MM.1S (cell line): ENCODE measurements around the gene AGR3.

Source experiments
- DNase-seq: peaks from one replicate; pipeline ENCODE4 v3.0.0-alpha.2; 2015
- H2AFZ ChIP-seq: fragments of 300-600 bp; sonication (generic); 2 replicates; pipeline ENCODE4 v1.6.0; 2016; ENCODE audit warnings: antibody characterized with exemption, low read length
- H3F3A ChIP-seq: fragments of 300-600 bp; sonication (generic); 2 replicates; pipeline ENCODE4 v1.6.1; 2016; ENCODE audit warnings: mild to moderate bottlenecking, antibody characterized with exemption, low read length, moderate library complexity, mixed read lengths; ENCODE audit not compliant: insufficient read depth
- H3K27ac ChIP-seq: fragments of 300-600 bp; sonication (generic); 2 replicates; pipeline ENCODE4 v1.5.1; 2016; ENCODE audit warnings: mild to moderate bottlenecking, low read length
- H3K27me3 ChIP-seq: fragments of 300-600 bp; sonication (generic); replicated peaks from 2 replicates; pipeline ENCODE4 v1.6.0; 2016; ENCODE audit warnings: low read length; ENCODE audit not compliant: insufficient read depth
- H3K36me3 ChIP-seq: fragments of 300-600 bp; sonication (generic); replicated peaks from 2 replicates; pipeline ENCODE4 v1.6.1; 2016; ENCODE audit warnings: mild to moderate bottlenecking, low read length, mixed read lengths; ENCODE audit not compliant: insufficient read depth
- H3K4me1 ChIP-seq: fragments of 300-600 bp; sonication (generic); 2 replicates; pipeline ENCODE4 v1.6.1; 2016; ENCODE audit warnings: low read length, mixed read lengths
- H3K4me2 ChIP-seq: fragments of 300-600 bp; sonication (generic); 2 replicates; pipeline ENCODE4 v1.6.0; 2016; ENCODE audit warnings: low read depth, low read length
- H3K4me3 ChIP-seq: fragments of 300-600 bp; sonication (generic); 2 replicates; pipeline ENCODE4 v1.5.1; 2016; ENCODE audit warnings: low read length, mixed read lengths
- H3K79me2 ChIP-seq: fragments of 300-600 bp; sonication (generic); 2 replicates; pipeline ENCODE4 v1.6.1; 2016; ENCODE audit warnings: mixed run types, low read length, mixed read lengths
- H3K9ac ChIP-seq: fragments of 300-600 bp; sonication (generic); 2 replicates; pipeline ENCODE4 v1.6.1; 2016; ENCODE audit warnings: low read length, mixed read lengths
- H3K9me2 ChIP-seq: fragments of 300-600 bp; sonication (generic); replicated peaks from 2 replicates; pipeline ENCODE4 v1.6.1; 2016; ENCODE audit warnings: mild to moderate bottlenecking, low read length, mixed read lengths; ENCODE audit not compliant: insufficient read depth
- H3K9me3 ChIP-seq: fragments of 300-600 bp; sonication (generic); replicated peaks from 2 replicates; pipeline ENCODE4 v1.6.1; 2016; ENCODE audit warnings: mild to moderate bottlenecking, low read length, mixed read lengths; ENCODE audit not compliant: insufficient read depth
- H4K20me1 ChIP-seq: fragments of 300-600 bp; sonication (generic); 2 replicates; pipeline ENCODE4 v1.6.1; 2016; ENCODE audit warnings: mild to moderate bottlenecking, low read length, moderate library complexity, mixed read lengths; ENCODE audit not compliant: insufficient read depth
- CTCF ChIP-seq: fragments of 300-600 bp; sonication (generic); IDR thresholded peaks from 2 replicates; pipeline ENCODE4 v1.5.1; 2016; ENCODE audit warnings: antibody characterized with exemption, low read length, mixed read lengths
- EZH2 ChIP-seq: fragments of 300-600 bp; sonication (generic); optimal IDR thresholded peaks from 2 replicates; pipeline ENCODE3; 2017; ENCODE audit warnings: low read depth, mild to moderate bottlenecking, antibody characterized with exemption, low read length, mixed read lengths
- EZH2phosphoT487 ChIP-seq: fragments of 300-600 bp; sonication (generic); IDR thresholded peaks from 2 replicates; pipeline ENCODE4 v1.6.1; 2018; ENCODE audit warnings: antibody characterized with exemption, low read length

The AGR3 gene

GRCh38 chr7:16826060-16826459 lies 55.7 kb downstream of the AGR3 start:
- TF ChIP-seq CTCF (no peak), EZH2phosphoT487 (no peak), EZH2 (no peak)
- Histone ChIP-seq H3K27me3 (no peaks in the 10 kb centered on the region), H3F3A (no peaks in the 10 kb centered on the region), H4K20me1 (no peaks in the 10 kb centered on the region), H3K79me2 (no peaks in the 10 kb centered on the region), H3K27ac (no peak overlapping the region), H2AFZ (no peak overlapping the region), H3K9me3 (no peaks in the 10 kb centered on the region), H3K9ac (no peak overlapping the region), H3K4me1 (no peaks in the 10 kb centered on the region), H3K36me3 (no peaks in the 10 kb centered on the region), H3K9me2 (no peaks in the 10 kb centered on the region), H3K4me3 (no peak overlapping the region), H3K4me2 (no peak overlapping the region)
- DNase-seq = no peak

- TF ChIP-seq EZH2 = no peak
- no peak for TF ChIP-seq CTCF
- no peak for TF ChIP-seq EZH2phosphoT487
- Histone ChIP-seq H3F3A (no peaks in the 10 kb centered on the region), H3K4me2 (no peak overlapping the region), H3K9me2 (no peaks in the 10 kb centered on the region), H3K4me3 (no peak overlapping the region), H3K27me3 (no peaks in the 10 kb centered on the region), H4K20me1 (no peaks in the 10 kb centered on the region), H3K9ac (no peak overlapping the region), H3K36me3 (no peaks in the 10 kb centered on the region), H3K9me3 (no peaks in the 10 kb centered on the region), H2AFZ (no peak overlapping the region), H3K4me1 (no peaks in the 10 kb centered on the region), H3K27ac (no peak overlapping the region), H3K79me2 (no peaks in the 10 kb centered on the region)
- no peak for DNase-seq
Measured at GRCh38 chr7:16822029-16822428, 59.8 kb downstream of the AGR3 start.

GRCh38 chr7:16818732-16819131 lies 63.1 kb downstream of the AGR3 start:
- H4K20me1 ChIP-seq = no peaks in the 10 kb centered on the region
- no peaks in the 10 kb centered on the region for H3K9me2 ChIP-seq

GRCh38 chr7:16817536-16817935 lies 64.2 kb downstream of the AGR3 start:
- Histone ChIP-seq H2AFZ (no peak overlapping the region), H3K27me3 (no peaks in the 10 kb centered on the region), H3K9me3 (no peaks in the 10 kb centered on the region), H3K9ac (no peak overlapping the region), H3K4me2 (no peak overlapping the region), H3K4me3 (no peak overlapping the region), H4K20me1 (no peaks in the 10 kb centered on the region), H3K9me2 (no peaks in the 10 kb centered on the region), H3K27ac (no peak overlapping the region), H3F3A (no peaks in the 10 kb centered on the region), H3K79me2 (no peaks in the 10 kb centered on the region), H3K36me3 (no peaks in the 10 kb centered on the region), H3K4me1 (no peaks in the 10 kb centered on the region)
- TF ChIP-seq CTCF (no peak), EZH2phosphoT487 (no peak), EZH2 (no peak)
- DNase-seq = no peak

More at GRCh38 chr7:16818732-16819131, 63.1 kb downstream of the AGR3 start:
- no peak overlapping the region for H3K27ac ChIP-seq
- no peak overlapping the region for H3K4me3 ChIP-seq
- no peaks in the 10 kb centered on the region for H3K36me3 ChIP-seq
- H3K9me3 ChIP-seq = no peaks in the 10 kb centered on the region
- H3K9ac ChIP-seq = no peak overlapping the region
- H3K27me3 ChIP-seq = no peaks in the 10 kb centered on the region
- H3F3A ChIP-seq = no peaks in the 10 kb centered on the region
- H3K4me2 ChIP-seq = no peak overlapping the region
- DNase-seq = no peak
- H3K4me1 ChIP-seq = no peaks in the 10 kb centered on the region
- TF ChIP-seq EZH2 (no peak), EZH2phosphoT487 (no peak)
- no peak overlapping the region for H2AFZ ChIP-seq
- H3K79me2 ChIP-seq = no peaks in the 10 kb centered on the region
